GM23248 (cell line): ENCODE results near the gene OR4Q2. TPM values are rescaled to one million over a fixed set of nuclear protein-coding genes. Genes with fewer than 3 reads are reported as not detected.
"Not testable (repeated sequence)": the region's sequence is repeated elsewhere in the genome, so short reads cannot be mapped to it uniquely, and the experiment has no call there.

Source experiments
- DNase-seq: peaks from one replicate; pipeline ENCODE4 v3.0.0-alpha.2; 2015
- H2AFZ ChIP-seq: fragments of 200-600 bp; sonication (generic); 2 replicates; pipeline ENCODE4 v1.6.1; 2016; ENCODE audit warnings: antibody characterized with exemption
- H3F3A ChIP-seq: fragments of 200-600 bp; sonication (generic); 2 replicates; pipeline ENCODE4 v1.6.1; 2016; ENCODE audit warnings: mild to moderate bottlenecking, antibody characterized with exemption, mixed run types; ENCODE audit not compliant: insufficient read depth
- H3K27ac ChIP-seq: fragments of 200-600 bp; sonication (generic); 2 replicates; pipeline ENCODE4 v1.5.1; 2016; ENCODE audit warnings: mild to moderate bottlenecking
- H3K27me3 ChIP-seq: fragments of 200-600 bp; sonication (generic); replicated peaks from 2 replicates; pipeline ENCODE4 v1.6.1; 2016; ENCODE audit warnings: mild to moderate bottlenecking; ENCODE audit not compliant: insufficient read depth
- H3K36me3 ChIP-seq: fragments of 200-600 bp; sonication (generic); 2 replicates; pipeline ENCODE4 v1.6.1; 2016; ENCODE audit warnings: low read depth, mild to moderate bottlenecking
- H3K4me1 ChIP-seq: fragments of 200-600 bp; sonication (generic); 2 replicates; pipeline ENCODE4 v1.6.1; 2016; ENCODE audit warnings: mild to moderate bottlenecking; ENCODE audit not compliant: insufficient read depth
- H3K4me2 ChIP-seq: fragments of 200-600 bp; sonication (generic); one replicate; pipeline ENCODE4 v1.6.1; 2016; ENCODE audit warnings: mild to moderate bottlenecking; ENCODE audit not compliant: unreplicated experiment
- H3K4me3 ChIP-seq: fragments of 200-600 bp; sonication (generic); 2 replicates; pipeline ENCODE4 v1.5.1; 2016; ENCODE audit warnings: mild to moderate bottlenecking
- H3K79me2 ChIP-seq: fragments of 200-600 bp; sonication (generic); 2 replicates; pipeline ENCODE4 v1.6.1; 2016; ENCODE audit warnings: mild to moderate bottlenecking; ENCODE audit not compliant: insufficient read depth
- H3K9ac ChIP-seq: fragments of 200-600 bp; sonication (generic); 2 replicates; pipeline ENCODE4 v1.6.1; 2016; ENCODE audit warnings: mild to moderate bottlenecking
- H3K9me2 ChIP-seq: fragments of 200-600 bp; sonication (generic); 2 replicates; pipeline ENCODE4 v1.6.1; 2016; ENCODE audit warnings: mixed run types, mild to moderate bottlenecking, moderate library complexity; ENCODE audit not compliant: insufficient read depth
- H3K9me3 ChIP-seq: fragments of 200-600 bp; sonication (generic); one replicate; pipeline ENCODE4 v1.6.1; 2017; ENCODE audit warnings: low read depth
- H4K20me1 ChIP-seq: fragments of 200-600 bp; sonication (generic); 2 replicates; pipeline ENCODE4 v1.6.0; 2016; ENCODE audit not compliant: insufficient read depth
- EZH2 ChIP-seq: fragments of 200-600 bp; sonication (generic); IDR thresholded peaks from 2 replicates; pipeline ENCODE4 v1.6.1; 2018; ENCODE audit warnings: antibody characterized with exemption, mild to moderate bottlenecking; ENCODE audit not compliant: insufficient read depth, poor library complexity, severe bottlenecking
- EZH2phosphoT487 ChIP-seq: fragments of 200-600 bp; sonication (generic); IDR thresholded peaks from 2 replicates; pipeline ENCODE4 v1.6.1; 2018; ENCODE audit warnings: antibody characterized with exemption, moderate library complexity, mild to moderate bottlenecking, low read depth; ENCODE audit not compliant: insufficient read depth
- WGBS, 2 experiments: methylation state at CpG; one replicate each; pipeline ENCODE4 v1.1.6; 2015 to 2017; ENCODE audit warnings: low lambda C conversion rate in 2 of 2, low coverage in 1 of 2; ENCODE audit errors: missing lambda C conversion rate in 2 of 2; 5-methylcytosine and 5-hydroxymethylcytosine counted together
- in situ Hi-C: fragments of 300-500 bp; cut with MboI; formaldehyde crosslinking; loops from 2 replicates; pipeline ENCODE4 v1.15.0; 2020
- polyA plus RNA-seq: library from polyadenylated mRNA; unstranded; fragments of >200 nt; fragmentation: Nextera tagmentation; extraction: Ambion mirVana; gene quantifications from 2 replicates; pipeline ENCODE4 v1.2.1, GENCODE V29; 2016
- total RNA-seq: library from RNA; depleted of rRNA; stranded (reverse); fragments of >200 nt; shearing (Covaris generic); gene quantifications from 2 replicates; pipeline ENCODE4 v1.2.3, GENCODE V29; 2014; rRNA removed

The OR4Q2 gene
- not detected in 2 replicates for total RNA-seq
- not detected in 2 replicates for polyA plus RNA-seq

DNA sequence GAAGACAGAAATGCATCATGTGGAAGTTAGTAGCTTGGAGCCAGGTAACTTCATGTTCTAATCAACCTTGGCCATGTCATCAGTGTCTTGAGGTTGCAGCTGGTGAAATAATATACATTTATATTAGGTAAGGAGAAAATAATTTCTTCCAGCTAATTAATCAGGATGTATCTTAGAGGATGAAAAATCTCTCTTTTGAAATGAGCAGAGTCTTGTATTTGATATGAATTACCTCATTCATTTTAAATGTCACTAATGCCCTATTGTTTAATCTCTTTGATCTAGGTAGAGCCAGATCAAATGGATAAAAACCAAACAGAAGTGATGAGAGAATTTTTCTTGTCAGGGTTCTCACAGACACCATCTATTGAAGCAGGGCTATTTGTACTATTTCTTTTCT is at the start of gene OR4Q2:
Gene OR4Q2, plus strand, starts transcription at position 301 of the 400 bp plus-strand sequence.
- no peaks in the 10 kb centered on the region for H3K27me3 ChIP-seq
- in situ Hi-C loops = no loop called here
- H3K4me1 ChIP-seq = no peaks in the 10 kb centered on the region
- no peak for DNase-seq
- H3F3A ChIP-seq = no peaks in the 10 kb centered on the region
- no peaks in the 10 kb centered on the region for H3K79me2 ChIP-seq
- no peaks in the 10 kb centered on the region for H3K9me2 ChIP-seq
- H3K4me3 ChIP-seq = no peak within 1 kb of the TSS
- H3K9me3 ChIP-seq = no peaks in the 10 kb centered on the region
- no peak within 1 kb of the TSS for H3K27ac ChIP-seq
- no peaks in the 10 kb centered on the region for H3K36me3 ChIP-seq
- no peaks in the 10 kb centered on the region for H4K20me1 ChIP-seq
- H2AFZ ChIP-seq = no peak within 1 kb of the TSS
- no peak for TF ChIP-seq EZH2phosphoT487
- no peak within 1 kb of the TSS for H3K9ac ChIP-seq
- H3K4me2 ChIP-seq = no peak within 1 kb of the TSS

DNA sequence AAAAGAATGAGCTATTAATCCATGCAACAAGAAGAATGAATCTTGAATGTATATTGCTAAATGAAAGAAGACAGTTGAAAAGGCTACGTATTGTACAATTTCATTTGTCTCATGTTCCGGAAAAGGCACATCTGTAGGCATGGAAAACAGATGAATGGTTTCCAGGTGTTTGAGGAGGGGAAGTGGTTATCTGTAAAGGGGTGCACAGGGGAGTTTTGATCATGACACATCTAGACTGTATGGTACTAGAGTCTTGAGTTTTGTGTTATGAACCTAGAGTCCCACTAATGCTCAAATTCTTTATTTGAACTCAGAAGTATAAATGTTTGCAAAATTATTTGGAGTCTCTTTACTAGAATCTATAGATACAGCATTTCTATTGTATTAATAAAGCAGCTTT is 32.2 kb upstream of the OR4Q2 start:
- in situ Hi-C loops, DNase-seq, H3K9ac ChIP-seq: not testable (repeated sequence)

DNA sequence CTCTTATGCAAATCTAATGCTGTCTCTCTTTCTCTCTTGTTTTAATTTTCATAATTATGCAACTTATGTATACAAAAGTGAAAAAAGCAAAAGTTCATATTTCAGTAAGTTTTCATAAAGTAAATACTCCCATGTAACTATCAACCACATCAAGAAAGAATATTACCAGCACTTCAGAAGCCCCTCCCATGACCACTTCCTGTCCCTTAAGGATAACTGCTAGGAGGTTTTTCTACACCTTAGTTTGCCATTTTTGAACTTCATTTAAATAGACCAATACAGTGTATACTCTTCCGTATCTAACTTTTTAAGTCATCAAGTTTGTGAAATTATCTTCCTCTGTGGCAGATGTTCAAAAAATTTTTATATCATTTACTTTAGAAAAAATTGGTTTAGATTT is 27.1 kb upstream of the OR4Q2 start:
- Histone ChIP-seq H3K27me3 (no peaks in the 10 kb centered on the region), H3F3A (no peaks in the 10 kb centered on the region), H3K9me2 (no peaks in the 10 kb centered on the region), H3K4me2 (no peak overlapping the region), H3K9ac (no peak overlapping the region), H3K79me2 (no peaks in the 10 kb centered on the region), H3K4me3 (no peak overlapping the region), H3K9me3 (no peaks in the 10 kb centered on the region), H2AFZ (no peak overlapping the region), H3K36me3 (no peaks in the 10 kb centered on the region), H3K27ac (no peak overlapping the region), H3K4me1 (no peaks in the 10 kb centered on the region), H4K20me1 (no peaks in the 10 kb centered on the region)
- TF ChIP-seq EZH2 (no peak), EZH2phosphoT487 (no peak)
- 7 to 12% methylated on average over 1 of the region's 1 CpG for WGBS, 2 experiments
- in situ Hi-C loops = no loop called here
- no peak for DNase-seq

More for the DNA sequence above, 32.2 kb upstream of the OR4Q2 start:
- not testable (repeated sequence) for H3K9me2 ChIP-seq, H3K36me3 ChIP-seq, H3K79me2 ChIP-seq, H3K9me3 ChIP-seq, H3K27me3 ChIP-seq, H3K4me3 ChIP-seq, H3K27ac ChIP-seq, H3F3A ChIP-seq, H3K4me1 ChIP-seq, H2AFZ ChIP-seq, H3K4me2 ChIP-seq, H4K20me1 ChIP-seq
- WGBS, 2 experiments = 32 to 38% methylated on average over 2 of the region's 2 CpGs

DNA sequence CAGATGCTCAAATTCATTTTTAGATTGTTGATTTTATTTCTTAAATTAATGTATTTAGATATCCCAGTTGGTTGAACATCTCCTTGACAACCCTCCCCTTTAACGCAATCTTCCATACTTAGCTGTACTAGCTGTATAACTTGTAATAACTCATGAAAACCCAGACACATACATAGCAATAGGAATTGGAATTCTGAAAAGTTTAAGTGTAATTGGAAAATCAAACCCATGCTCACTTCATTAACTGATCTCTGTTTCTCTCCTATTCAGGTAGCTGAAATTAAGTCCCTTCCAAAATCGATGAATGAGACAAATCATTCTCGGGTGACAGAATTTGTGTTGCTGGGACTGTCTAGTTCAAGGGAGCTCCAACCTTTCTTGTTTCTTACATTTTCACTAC is 26.7 kb upstream of the OR4Q2 start, which contains the start of gene OR4K15:
Gene OR4K15, plus strand, starts transcription at position 301 of the 400 bp plus-strand sequence. Its CDS starts 0 bp downstream, at position 301.
- 58 to 70% methylated on average over 3 of the region's 3 CpGs for WGBS, 2 experiments
- Histone ChIP-seq H3K9ac (no peak within 1 kb of the TSS), H3K9me3 (no peaks in the 10 kb centered on the region), H3K36me3 (no peaks in the 10 kb centered on the region), H3K4me1 (no peaks in the 10 kb centered on the region), H3K4me3 (no peak within 1 kb of the TSS), H3K27ac (no peak within 1 kb of the TSS), H3F3A (no peaks in the 10 kb centered on the region), H4K20me1 (no peaks in the 10 kb centered on the region), H2AFZ (no peak within 1 kb of the TSS), H3K9me2 (no peaks in the 10 kb centered on the region), H3K79me2 (no peaks in the 10 kb centered on the region), H3K27me3 (no peaks in the 10 kb centered on the region), H3K4me2 (no peak within 1 kb of the TSS)
- DNase-seq = no peak
- in situ Hi-C loops = no loop called here
- no peak for TF ChIP-seq EZH2
- no peak for TF ChIP-seq EZH2phosphoT487

DNA sequence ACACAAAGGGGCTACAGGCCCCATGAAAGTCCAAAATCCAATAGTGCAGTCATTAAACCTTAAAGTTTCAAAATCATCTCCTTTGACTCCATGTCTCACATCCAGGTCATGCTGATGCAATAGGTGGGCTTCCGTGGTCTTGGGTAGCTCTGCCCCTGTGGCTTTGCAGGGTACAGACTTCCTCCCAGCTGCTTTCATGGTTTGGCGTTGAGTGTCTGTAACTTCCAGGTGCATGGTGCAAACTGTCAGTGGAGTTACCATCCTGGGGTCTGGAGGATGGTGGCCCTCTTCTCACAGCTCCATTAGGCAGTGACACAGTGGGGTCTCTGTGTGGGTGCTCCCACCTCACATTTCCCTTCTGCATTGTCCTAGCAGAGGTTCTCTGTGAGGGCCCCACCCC is 8.5 kb upstream of the OR4Q2 start:
- Histone ChIP-seq H3K4me3 (no peak overlapping the region), H3K36me3 (no peaks in the 10 kb centered on the region), H3K4me1 (no peaks in the 10 kb centered on the region), H3F3A (no peaks in the 10 kb centered on the region), H3K27ac (no peak overlapping the region), H3K4me2 (no peak overlapping the region), H4K20me1 (no peaks in the 10 kb centered on the region), H3K9me3 (no peaks in the 10 kb centered on the region), H3K27me3 (no peaks in the 10 kb centered on the region), H3K79me2 (no peaks in the 10 kb centered on the region), H2AFZ (no peak overlapping the region), H3K9ac (no peak overlapping the region), H3K9me2 (no peaks in the 10 kb centered on the region)
- DNase-seq = no peak
- in situ Hi-C loops = no loop called here
- 0 to 3% methylated on average over 2 of the region's 2 CpGs for WGBS, 2 experiments
- no peak for TF ChIP-seq EZH2
